8988T (cell line): ENCODE data around the gene FBXO11.
A peak's percentile ranks its signal among the peaks of the same experiment; 100 is the strongest.

Experiments used
- DNase-seq: peaks from one replicate; pipeline ENCODE4 v3.0.0; 2011

The FBXO11 gene

DNA sequence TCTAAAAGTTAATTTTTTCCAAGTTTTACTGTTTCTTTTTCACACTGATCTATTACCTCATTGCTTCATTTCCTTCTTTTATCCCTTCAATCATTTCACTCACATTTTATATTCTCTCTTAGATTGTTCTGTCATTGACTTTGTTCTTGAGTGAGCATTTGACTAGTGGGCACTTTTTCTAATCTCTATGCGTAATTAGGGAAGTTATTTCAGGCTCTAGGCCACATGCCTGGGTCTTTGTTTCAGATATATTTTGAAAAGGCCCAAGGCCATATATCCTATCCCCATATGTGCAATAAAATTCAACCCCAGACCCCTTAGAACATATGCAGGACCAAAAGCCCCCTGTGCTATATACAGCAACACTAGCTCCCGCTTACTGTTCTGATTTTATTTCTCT, 62.1 kb downstream of the FBXO11 start:
- no peak for DNase-seq

- no peak for DNase-seq
These were observed 62.9 kb downstream of the FBXO11 start for GRCh38 chr2:47843407-47843806.

DNA sequence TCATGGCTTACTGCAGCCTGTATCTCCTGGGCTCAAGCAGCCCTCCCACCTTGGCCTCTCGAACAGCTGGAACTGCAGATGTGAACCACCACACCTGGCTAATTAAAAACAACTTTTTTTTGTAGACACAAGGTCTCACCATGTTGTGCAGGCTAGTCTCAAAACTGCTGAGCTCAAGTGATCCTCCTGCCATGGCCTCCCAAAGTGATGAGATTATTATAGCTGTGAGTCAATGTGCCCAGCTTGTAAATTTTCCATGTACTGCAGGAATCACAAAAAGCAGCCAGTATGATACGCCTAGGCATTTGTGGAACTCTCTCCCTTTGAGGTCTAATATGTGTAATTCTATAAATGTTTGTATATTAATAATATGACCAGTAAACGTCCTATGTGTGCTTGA, 63.5 kb downstream of the FBXO11 start:
- DNase-seq: no peak

GRCh38 chr2:47838686-47839085, 67.6 kb downstream of the FBXO11 start:
- DNase-seq: no peak

- no peak for DNase-seq
These were observed 68.0 kb downstream of the FBXO11 start for GRCh38 chr2:47838249-47838648.

GRCh38 chr2:47833516-47833968, 72.8 kb downstream of the FBXO11 start:
- DNase-seq: no peak

DNA sequence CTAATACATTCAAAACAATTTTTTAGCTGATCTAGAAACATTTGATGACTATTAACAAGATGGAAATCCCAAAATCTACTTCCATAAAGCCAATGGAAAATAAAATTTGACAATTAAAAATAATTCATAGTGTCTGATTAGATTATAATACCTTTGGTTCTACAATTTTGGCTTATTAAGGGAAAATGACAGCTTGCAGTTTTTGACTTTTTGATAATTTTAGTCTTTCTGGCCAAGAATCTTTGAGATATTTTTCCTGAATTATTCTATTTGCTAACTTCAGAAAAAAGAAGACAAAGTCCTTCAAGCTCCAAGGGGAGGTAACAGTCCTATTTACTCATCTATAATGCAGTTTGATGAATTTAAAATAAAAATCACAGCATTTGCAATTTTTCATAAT, 83.8 kb downstream of the FBXO11 start:
- DNase-seq: no peak

GRCh38 chr2:47819834-47820233, 86.5 kb downstream of the FBXO11 start:
- DNase-seq: no peak

- no peak for DNase-seq
These were observed 87.5 kb downstream of the FBXO11 start for GRCh38 chr2:47818777-47819176.

DNA sequence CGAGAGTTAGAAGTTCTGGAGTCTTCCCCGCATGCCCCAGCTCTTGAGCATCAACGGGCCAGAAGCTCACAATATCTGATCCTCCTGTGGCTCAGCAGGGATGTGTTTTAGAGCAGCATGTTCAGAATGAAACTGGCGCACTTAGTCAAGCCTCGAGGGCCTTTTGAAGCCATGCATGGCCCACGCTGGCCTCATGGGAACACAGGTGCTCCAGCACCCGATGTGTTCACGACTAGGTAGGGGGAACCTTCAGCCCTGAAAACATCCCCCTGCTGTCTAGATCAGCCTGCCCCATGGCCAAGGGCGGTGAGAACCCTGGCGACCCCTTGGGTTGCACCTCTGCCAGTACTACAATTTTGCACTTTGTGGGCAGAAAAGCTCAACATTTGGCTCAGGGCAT, 90.5 kb downstream of the FBXO11 start:
- DNase-seq: no peak

- no peak for DNase-seq
These were observed 94.6 kb downstream of the FBXO11 start for GRCh38 chr2:47811668-47812067.

GRCh38 chr2:47810850-47811249, 95.4 kb downstream of the FBXO11 start:
- no peak for DNase-seq

DNA sequence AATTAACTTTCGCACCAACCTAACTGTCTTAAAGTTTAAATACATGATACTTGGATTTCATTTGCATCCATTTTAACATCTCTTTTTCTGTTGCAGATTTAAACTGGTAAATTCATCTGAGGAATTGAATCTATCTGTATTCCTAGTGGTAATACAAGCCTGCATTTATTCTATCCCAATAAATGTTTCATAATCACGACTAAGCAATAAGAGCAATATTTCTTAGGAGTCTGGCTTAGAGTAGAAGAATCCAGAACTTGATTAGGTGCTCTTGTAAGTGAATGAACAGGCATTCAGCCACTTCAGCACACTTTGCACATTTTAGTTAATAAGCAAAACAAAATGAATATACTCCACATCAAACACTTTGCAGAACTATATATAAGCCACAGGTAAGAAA, 96.4 kb downstream of the FBXO11 start:
- no peak for DNase-seq

DNA sequence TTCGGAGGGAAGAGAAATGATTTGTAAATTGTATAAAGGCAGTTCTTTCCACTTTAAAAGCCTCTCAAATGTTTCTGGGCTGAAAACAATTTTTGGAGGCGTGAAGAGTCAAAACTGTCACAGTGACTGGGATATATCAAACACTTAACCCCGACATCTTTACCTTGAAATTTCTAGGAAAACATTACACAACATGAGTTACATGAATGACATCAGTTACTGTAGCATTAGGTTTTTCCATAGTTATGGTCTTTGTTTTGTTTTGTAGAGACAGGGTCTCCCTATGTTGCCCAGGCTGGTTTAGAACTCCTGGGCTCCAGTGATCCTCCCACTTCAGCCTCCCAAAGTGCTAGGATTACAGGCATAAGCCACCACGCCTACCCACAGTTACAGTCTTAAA, 97.7 kb downstream of the FBXO11 start:
- no peak for DNase-seq

DNA sequence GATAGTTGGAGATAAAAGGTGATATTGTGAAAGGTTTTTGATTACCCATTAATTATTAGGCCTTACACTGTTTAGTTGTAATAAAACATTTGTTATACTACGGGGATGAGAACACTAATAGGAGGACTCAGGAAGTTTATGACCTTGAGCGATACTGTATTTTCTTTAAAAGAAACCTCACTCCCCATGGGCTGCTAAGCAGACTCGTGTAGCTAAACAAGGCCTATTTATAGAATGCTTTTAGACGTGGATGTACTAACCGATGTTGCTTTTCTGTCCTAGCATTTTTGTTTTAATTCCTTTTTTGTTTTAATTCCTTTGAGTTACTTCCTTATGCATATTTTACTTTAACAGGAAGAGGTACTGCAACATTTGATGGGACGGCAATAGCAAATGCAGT, 100.4 kb downstream of the FBXO11 start:
- no peak for DNase-seq

- DNase-seq: no peak
These were observed 102.5 kb downstream of the FBXO11 start for GRCh38 chr2:47803770-47804169.

DNA sequence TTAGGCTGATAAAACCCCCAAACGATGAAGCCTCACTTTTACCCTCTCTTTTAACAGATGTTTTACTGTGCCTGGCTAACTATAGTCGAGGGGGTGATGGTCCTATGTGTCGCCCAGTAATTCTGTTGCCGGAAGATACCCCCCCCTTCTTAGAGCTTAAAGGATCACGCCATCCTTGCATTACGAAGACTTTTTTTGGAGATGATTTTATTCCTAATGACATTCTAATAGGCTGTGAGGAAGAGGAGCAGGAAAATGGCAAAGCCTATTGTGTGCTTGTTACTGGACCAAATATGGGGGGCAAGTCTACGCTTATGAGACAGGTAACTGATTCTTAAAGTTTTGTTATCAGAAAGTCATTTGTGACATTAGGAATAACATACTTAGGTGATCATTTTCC, 102.9 kb downstream of the FBXO11 start:
- DNase-seq: no peak

DNA sequence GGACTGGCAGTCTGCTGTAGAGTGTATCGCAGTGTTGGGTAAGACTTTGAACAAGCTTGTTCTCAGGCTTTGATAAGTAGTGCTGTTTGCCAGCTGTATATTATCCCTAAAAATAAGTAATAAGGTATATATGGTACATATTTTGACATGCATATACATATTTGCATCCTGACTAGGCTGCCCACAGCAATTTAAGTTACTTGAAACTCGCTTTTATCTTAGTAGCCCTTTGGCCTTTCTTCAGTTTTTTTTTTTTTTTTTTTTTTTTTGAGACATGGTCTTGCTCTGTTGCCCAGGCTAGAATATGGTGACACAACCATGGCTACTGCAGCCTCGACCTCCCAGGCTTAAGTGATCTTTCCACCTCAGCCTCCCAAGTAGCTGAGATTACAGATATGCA, 105.2 kb downstream of the FBXO11 start:
- DNase-seq: no peak

- no peak for DNase-seq
These were observed 107.2 kb downstream of the FBXO11 start for GRCh38 chr2:47799031-47799609.

- no peak for DNase-seq
These were observed 107.7 kb downstream of the FBXO11 start for GRCh38 chr2:47798631-47799030.

DNA sequence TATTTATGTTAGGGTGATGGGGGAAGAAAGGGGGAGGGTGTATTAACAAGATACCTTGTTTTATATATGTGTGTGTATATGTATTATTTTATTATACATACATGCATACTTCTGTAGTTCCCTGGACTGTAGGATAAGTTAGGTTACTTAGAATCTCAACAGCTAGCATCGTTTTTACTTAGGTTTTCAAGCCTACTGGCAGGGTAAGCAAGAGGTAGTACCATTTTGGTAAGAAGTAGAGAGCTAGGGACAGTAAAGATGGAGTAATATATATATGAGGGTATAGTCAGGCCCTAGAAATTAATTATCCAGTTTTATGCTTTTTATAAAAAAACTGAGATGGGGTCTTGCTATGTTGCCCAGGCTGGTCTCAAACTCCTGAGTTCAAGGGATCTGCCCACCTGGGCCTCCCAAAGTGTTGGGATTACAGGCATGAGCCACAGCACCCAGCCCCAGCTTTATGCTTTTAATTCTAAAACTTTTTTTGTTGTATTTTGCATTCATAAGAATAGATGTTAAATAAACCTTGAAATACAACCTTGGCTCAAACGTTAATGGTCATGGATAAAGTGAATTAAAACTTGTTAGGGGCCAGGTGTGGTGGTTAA, 110.1 kb downstream of the FBXO11 start:
- no peak for DNase-seq

- no peak for DNase-seq
These were observed 120.3 kb downstream of the FBXO11 start for GRCh38 chr2:47785986-47786385.

DNA sequence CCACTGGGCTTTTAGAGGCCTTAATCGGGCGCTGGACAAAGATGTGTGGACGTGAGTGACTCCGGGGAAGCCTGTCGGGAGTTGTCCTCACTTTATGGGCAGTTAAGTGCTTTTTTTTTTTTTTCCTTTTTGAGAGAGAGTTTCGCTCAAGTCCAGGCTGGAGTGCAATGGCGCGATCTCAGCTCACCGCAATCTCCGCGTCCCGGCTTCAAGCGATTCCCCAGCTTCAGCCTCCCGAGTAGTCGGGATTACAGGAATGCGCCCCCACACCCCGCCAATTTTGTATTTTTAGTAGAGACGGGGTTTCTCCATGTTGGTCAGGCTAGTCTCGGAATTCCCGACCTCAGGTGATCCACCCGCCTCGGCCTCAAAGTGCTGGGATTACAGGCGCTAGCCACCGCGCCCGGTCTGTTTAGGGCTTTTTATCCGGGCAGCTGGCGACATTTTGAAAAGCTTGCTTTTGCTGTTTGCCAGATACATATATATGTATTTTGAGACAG, 121.9 kb downstream of the FBXO11 start:
- DNase-seq: no peak

- peak; percentile 76 for DNase-seq
These were observed 122.6 kb downstream of the FBXO11 start for GRCh38 chr2:47783486-47784351.
